Ovary (tissue), 9 donors: Measurements from ENCODE around the gene KCNAB2. TPM values are rescaled to one million over a fixed set of nuclear protein-coding genes. Genes with fewer than 3 reads are reported as not detected.

Experiments used
- DNase-seq, 5 donors: peaks; one replicate each; pipeline ENCODE4 v3.0.0-alpha.2; 2019 to 2020
- H3K27ac ChIP-seq, 2 donors: fragments of 200-600 bp; one replicate each; pipeline versions ENCODE4 v1.5.1 to v1.8.0; 2019 to 2022
- H3K27me3 ChIP-seq: fragments of 200-600 bp; one replicate; pipeline ENCODE4 v1.8.0; 2022
- H3K36me3 ChIP-seq: fragments of 200-600 bp; sonication (generic); one replicate; pipeline ENCODE4 v1.5.1; 2019
- H3K4me1 ChIP-seq: one replicate; pipeline ENCODE4 v1.8.1; 2013; ENCODE audit warnings: mild to moderate bottlenecking, moderate library complexity; ENCODE audit not compliant: insufficient read depth
- H3K4me3 ChIP-seq: fragments of 200-600 bp; sonication (generic); one replicate; pipeline ENCODE4 v1.5.1; 2017
- H3K9me3 ChIP-seq, 2 donors: fragments of 200-600 bp in 1 of 2; sonication (generic) in 1 of 2; one replicate each; pipeline versions ENCODE4 v1.5.1 to v1.8.1; 2013 to 2019; ENCODE audit warnings: mild to moderate bottlenecking in 1 of 2, moderate library complexity in 1 of 2
- CTCF ChIP-seq, 3 donors: fragments of 450-650 bp in 2 of 3; fragments of 200-600 bp in 1 of 3; IDR thresholded peaks; one replicate each; pipeline versions ENCODE4 v1.5.1 to v1.8.0; 2016 to 2022; ENCODE audit warnings: antibody characterized with exemption in 3 of 3, mild to moderate bottlenecking in 1 of 3
- EP300 ChIP-seq: sonication (generic); formaldehyde crosslinking; IDR thresholded peaks from one replicate; pipeline ENCODE4 v1.6.1; 2017; ENCODE audit warnings: antibody characterized with exemption
- POLR2A ChIP-seq: fragments of 450-650 bp; IDR thresholded peaks from one replicate; pipeline ENCODE4 v1.6.1; 2017; ENCODE audit warnings: antibody characterized with exemption, mild to moderate bottlenecking, moderate library complexity
- WGBS, 3 donors: extraction: QIAGEN DNeasy Blood & Tissue Kit in 1 of 3; methylation state at CpG; one replicate each; pipeline versions ENCODE4 v1.1.5 to v1.1.7; 2013 to 2017; 5-methylcytosine and 5-hydroxymethylcytosine counted together
- intact Hi-C, 4 donors: fragments of 100-400 bp; cut with DNase I; formaldehyde crosslinking; loops; one replicate each; pipeline versions ENCODE4 v1.11.0 to v1.15.1; 2022 to 2023
- polyA plus RNA-seq, 2 donors: library from polyadenylated mRNA; stranded (reverse); fragments of 200-250 nt in 1 of 2; fragments of 350-450 nt in 1 of 2; fragmentation: Illumina TruSeq in 1 of 2; extraction: RNeasy Lipid Tissue Mini Kit (QIAGEN cat#74804) in 1 of 2; gene quantifications; one replicate each; pipeline ENCODE4 v1.2.3, GENCODE V29; 2013 to 2014
- total RNA-seq, 7 donors: library from RNA; depleted of rRNA in 2 of 7; stranded (reverse); fragments of >200 nt in 2 of 7; fragmentation: NEBNext Ultra II Directional in 3 of 7; extraction: Animal tissue kit (Norgen Biotek cat#: 25700) in 3 of 7; gene quantifications; one replicate each; pipeline versions ENCODE4 v1.1.0 to v1.2.4, GENCODE V29; 2016 to 2023
- donor health status: DM: no; HTN: no; CAD: no; lungs with moderate emphysema.
- donor health status: DM: no; HTN: no; CAD: no.
- donor health status: Bipolar disorder and iron deficiency.
- donor health status: DM: yes; HTN: yes; CAD: no.
- donor health status: DM: no; HTN: no; CAD: no.
- donor health status: DM: yes; HTN: yes; CAD: no.

The KCNAB2 gene
- total and polyA plus RNA-seq, 9 donors, result 2.9 to 18.3 (median 7.1) TPM

GRCh38 chr1:6116137-6116536, 70.4 kb downstream of the KCNAB2 start:
- H3K27me3 ChIP-seq, result no peaks in the 10 kb centered on the region
- no peak overlapping the region for H3K4me3 ChIP-seq
- H3K36me3 ChIP-seq, result no peaks in the 10 kb centered on the region
- intact Hi-C loops, result no loop called here
- no peak for DNase-seq
- TF ChIP-seq POLR2A (no peak), CTCF (IDR thresholded peaks at IDR 0.05) (no peak), EP300 (no peak)
- 21 to 42% (median 25%) methylated on average over 1 of the region's 1 CpG for WGBS, 3 donors
- H3K4me1 ChIP-seq, result no peaks in the 10 kb centered on the region
- H3K9me3 ChIP-seq, result no peaks in the 10 kb centered on the region
- no peak overlapping the region for H3K27ac ChIP-seq

GRCh38 chr1:6117064-6117463, 71.4 kb downstream of the KCNAB2 start:
- no peak overlapping the region for H3K4me3 ChIP-seq
- no peaks in the 10 kb centered on the region for H3K36me3 ChIP-seq
- H3K9me3 ChIP-seq, result no peaks in the 10 kb centered on the region
- intact Hi-C loops, result no loop called here
- TF ChIP-seq EP300 (no peak), CTCF (IDR thresholded peaks at IDR 0.05) (no peak), POLR2A (no peak)
- H3K27ac ChIP-seq, result no peak overlapping the region
- no peak for DNase-seq
- no peaks in the 10 kb centered on the region for H3K27me3 ChIP-seq
- WGBS, 3 donors, result 66 to 87% (median 86%) methylated on average over 2 of the region's 2 CpGs
- H3K4me1 ChIP-seq, result no peaks in the 10 kb centered on the region

GRCh38 chr1:6117624-6118023, 71.9 kb downstream of the KCNAB2 start:
- no peak overlapping the region for H3K27ac ChIP-seq
- H3K4me1 ChIP-seq, result no peaks in the 10 kb centered on the region
- H3K9me3 ChIP-seq, result no peaks in the 10 kb centered on the region
- no peak for DNase-seq
- intact Hi-C loops, result no loop called here
- TF ChIP-seq POLR2A (no peak), EP300 (no peak), CTCF (IDR thresholded peaks at IDR 0.05) (no peak)
- no peak overlapping the region for H3K4me3 ChIP-seq
- no peaks in the 10 kb centered on the region for H3K27me3 ChIP-seq
- H3K36me3 ChIP-seq, result no peaks in the 10 kb centered on the region

- Histone ChIP-seq H3K27ac (no peak overlapping the region), H3K4me1 (no peaks in the 10 kb centered on the region), H3K9me3 (no peaks in the 10 kb centered on the region), H3K4me3 (no peak overlapping the region), H3K36me3 (no peaks in the 10 kb centered on the region), H3K27me3 (no peaks in the 10 kb centered on the region)
- intact Hi-C loops, result no loop called here
- no peak for DNase-seq
- no peak for TF ChIP-seq CTCF (IDR thresholded peaks at IDR 0.05)
- no peak for TF ChIP-seq EP300
- no peak for TF ChIP-seq POLR2A
- WGBS, 3 donors, result 72 to 81% (median 79%) methylated on average over 3 of the region's 3 CpGs
These were observed 72.7 kb downstream of the KCNAB2 start for GRCh38 chr1:6118415-6118814.

- DNase-seq, result no peak
- no peak overlapping the region for H3K27ac ChIP-seq
- H3K9me3 ChIP-seq, result no peaks in the 10 kb centered on the region
- no peaks in the 10 kb centered on the region for H3K36me3 ChIP-seq
- H3K4me3 ChIP-seq, result no peak overlapping the region
- intact Hi-C loops, result no loop called here
- no peaks in the 10 kb centered on the region for H3K4me1 ChIP-seq
- no peaks in the 10 kb centered on the region for H3K27me3 ChIP-seq
- no peak for TF ChIP-seq POLR2A
- WGBS, 3 donors, result 88 to 91% (median 88%) methylated on average over 18 of the region's 18 CpGs
These were observed 75.3 kb downstream of the KCNAB2 start for GRCh38 chr1:6121021-6121421.
